Activated gamma-delta T cell (primary cell): ENCODE measurements around the gene GTF2A2.
"Not testable (repeated sequence)": the region's sequence is repeated elsewhere in the genome, so short reads cannot be mapped to it uniquely, and the experiment has no call there.

ENCODE experiments used
- DNase-seq: peaks from one replicate; lab custom pipeline; 2025; lab: John Stamatoyannopoulos, UW
- total RNA-seq, 2 donors: gene quantifications; one replicate each; lab custom pipeline; 2026; lab: John Stamatoyannopoulos, UW

GTF2A2 gene
- total RNA-seq, result 24.6 to 28.6 reads per million in 2 donors

GRCh38 chr15:59656897-59657634 lies at the start of gene GTF2A2:
Gene GTF2A2, minus strand, starts transcription at chr15:59657515. Its CDS starts 5,238 bp downstream, at chr15:59652277.
- DNase-seq, result peak; percentile 84

GRCh38 chr15:59703979-59704796 lies 46.9 kb upstream of the GTF2A2 start:
- DNase-seq, result no peak

GRCh38 chr15:59702351-59702750 lies 45.0 kb upstream of the GTF2A2 start:
- no peak for DNase-seq

- DNase-seq, result no peak
These were observed 44.6 kb upstream of the GTF2A2 start for GRCh38 chr15:59701880-59702279.

- no peak for DNase-seq
These were observed 42.6 kb upstream of the GTF2A2 start for GRCh38 chr15:59699810-59700431.

GRCh38 chr15:59698065-59698464 lies 40.8 kb upstream of the GTF2A2 start:
- not testable (repeated sequence) for DNase-seq

GRCh38 chr15:59696332-59696731 lies 39.0 kb upstream of the GTF2A2 start:
- DNase-seq, result no peak

- DNase-seq, result no peak
These were observed 37.5 kb upstream of the GTF2A2 start for GRCh38 chr15:59694779-59695178.

GRCh38 chr15:59691194-59691805 lies 34.0 kb upstream of the GTF2A2 start:
- DNase-seq, result no peak

- no peak for DNase-seq
These were observed 32.4 kb upstream of the GTF2A2 start for GRCh38 chr15:59689626-59690236.

- DNase-seq, result peak; percentile 98
These were observed 31.7 kb upstream of the GTF2A2 start, which contains the start of gene BNIP2 for GRCh38 chr15:59688782-59689625. Gene BNIP2, minus strand, starts transcription at chr15:59689320. Its CDS starts 6,863 bp downstream, at chr15:59682457.

GRCh38 chr15:59688423-59688781 lies 31.1 kb upstream of the GTF2A2 start:
- DNase-seq, result no peak

- DNase-seq, result no peak
These were observed 30.5 kb upstream of the GTF2A2 start for GRCh38 chr15:59687836-59688235.

- DNase-seq, result no peak
These were observed 29.1 kb upstream of the GTF2A2 start for GRCh38 chr15:59686389-59686788.

GRCh38 chr15:59685737-59686297 lies 28.5 kb upstream of the GTF2A2 start:
- no peak for DNase-seq

GRCh38 chr15:59680870-59681269 lies 23.6 kb upstream of the GTF2A2 start:
- DNase-seq, result no peak

- no peak for DNase-seq
These were observed 23.0 kb upstream of the GTF2A2 start for GRCh38 chr15:59680346-59680745.

GRCh38 chr15:59678620-59679019 lies 21.3 kb upstream of the GTF2A2 start:
- DNase-seq, result no peak

- no peak for DNase-seq
These were observed 20.9 kb upstream of the GTF2A2 start for GRCh38 chr15:59678172-59678571.

- DNase-seq, result no peak
These were observed 19.2 kb upstream of the GTF2A2 start for GRCh38 chr15:59676565-59676964.
